ENCODE measurements around the gene ASB16.
"Not testable (repeated sequence)": the region's sequence is repeated elsewhere in the genome, so short reads cannot be mapped to it uniquely, and the experiment has no call there.

The ASB16 gene

DNA sequence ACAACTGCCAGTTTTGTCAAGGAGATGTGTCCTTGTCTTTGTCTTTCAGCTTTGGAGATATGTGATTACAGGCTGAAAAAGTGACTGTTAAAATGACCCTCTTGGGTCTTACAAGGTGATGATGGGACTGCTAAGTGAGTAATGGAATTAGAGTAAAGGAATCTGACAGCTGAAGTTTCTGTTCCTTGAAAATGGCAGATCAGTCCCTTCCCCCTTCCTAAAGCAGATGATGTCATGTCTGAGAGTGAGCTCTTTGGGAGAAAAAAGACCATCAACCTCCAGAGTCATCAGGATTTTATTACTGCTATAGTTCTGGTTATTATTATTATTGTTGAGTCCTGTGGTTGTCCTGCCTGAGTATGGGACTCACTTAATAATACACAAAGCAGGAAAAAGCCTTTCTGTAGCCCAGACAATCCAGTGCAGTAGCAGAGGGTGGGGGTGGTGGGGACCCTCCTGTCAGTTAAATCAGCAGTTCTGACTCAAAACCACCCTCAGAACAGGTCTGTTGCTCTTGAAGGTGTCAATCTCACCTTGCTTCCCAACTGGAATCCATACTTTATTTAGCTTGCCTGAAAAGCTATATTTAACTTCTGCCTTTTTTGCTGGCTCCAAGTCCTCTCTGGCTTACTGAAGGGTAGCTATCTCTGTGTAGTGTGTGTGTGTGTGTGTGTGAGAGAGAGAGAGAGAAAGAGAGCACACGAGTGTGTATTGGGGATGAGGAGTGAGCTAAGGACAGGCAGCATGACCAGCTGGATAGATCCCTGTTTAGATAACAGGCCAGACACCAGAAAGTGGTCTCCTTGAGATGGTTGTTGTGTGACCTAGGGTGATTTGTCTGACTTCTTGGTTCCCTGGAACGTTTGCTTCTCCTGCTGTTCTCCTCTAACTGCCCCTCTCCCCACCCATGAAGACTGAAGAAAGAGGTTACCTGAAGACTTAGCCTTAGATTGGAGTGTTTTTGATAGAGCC, 23.8 kb upstream of the ASB16 start:
- no peaks in the 10 kb centered on the region for H3K36me3 ChIP-seq
- H3K27me3 ChIP-seq: no peaks in the 10 kb centered on the region
- no peak overlapping the region for H3K27ac ChIP-seq
- H3K4me1 ChIP-seq (ENCODE audit: control insufficient read depth in 1 of 2, insufficient read depth in 1 of 2, low read depth in 1 of 2, low read length in 1 of 2): peaks cover 35 to 40% of the 10 kb centered on the region in 2 experiments
- no peak overlapping the region for H3K4me3 ChIP-seq (ENCODE audit: low read depth in 1 of 2, low read length in 1 of 2)
- TF ChIP-seq CTCF (IDR thresholded peaks at IDR 0.05): no peak
- H3K9me3 ChIP-seq: no peaks in the 10 kb centered on the region

GRCh38 chr17:44147812-44148211, 22.7 kb upstream of the ASB16 start:
- no peak for TF ChIP-seq CTCF (IDR thresholded peaks at IDR 0.05)
- Histone ChIP-seq H3K27me3 (no peaks in the 10 kb centered on the region), H3K27ac (no peak overlapping the region), H3K4me3 (ENCODE audit: low read depth in 1 of 2, low read length in 1 of 2) (no peak overlapping the region), H3K4me1 (ENCODE audit: control insufficient read depth in 1 of 2, insufficient read depth in 1 of 2, low read depth in 1 of 2, low read length in 1 of 2) (peaks cover 25 to 31% of the 10 kb centered on the region in 2 experiments), H3K9me3 (no peaks in the 10 kb centered on the region), H3K36me3 (peaks cover 4% of the 10 kb centered on the region)

DNA sequence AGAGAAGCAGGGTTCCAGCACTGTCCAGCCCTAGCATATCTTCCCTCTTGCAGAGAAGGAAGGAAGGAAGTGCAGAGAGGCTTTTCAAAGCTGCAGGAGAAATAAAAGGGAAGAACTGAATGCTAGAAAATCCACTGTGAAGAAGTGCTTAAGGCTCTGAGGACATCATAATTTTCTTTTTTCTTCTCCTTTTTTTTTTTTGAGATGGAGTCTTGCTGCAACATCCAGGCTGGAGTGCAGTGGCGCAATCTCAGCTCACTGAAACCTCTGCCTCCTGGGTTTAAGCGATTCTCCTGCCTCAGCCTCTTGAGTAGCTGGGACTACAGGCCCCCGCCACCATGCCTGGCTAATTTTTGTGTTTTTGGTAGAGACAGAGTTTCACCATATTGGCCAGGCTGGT, 21.4 kb upstream of the ASB16 start:
- Histone ChIP-seq H3K27ac (peak overlapping the region; percentile 58), H3K4me1 (ENCODE audit: control insufficient read depth in 1 of 2, insufficient read depth in 1 of 2, low read depth in 1 of 2, low read length in 1 of 2) (peaks cover 23 to 30% of the 10 kb centered on the region in 2 experiments)
- not testable (repeated sequence) for H3K4me3 ChIP-seq (ENCODE audit: low read depth in 1 of 2, low read length in 1 of 2); H3K36me3 ChIP-seq; H3K9me3 ChIP-seq; H3K27me3 ChIP-seq

- H3K27ac ChIP-seq: peak overlapping the region; percentile 58
- no peaks in the 10 kb centered on the region for H3K27me3 ChIP-seq
- no peak overlapping the region for H3K4me3 ChIP-seq (ENCODE audit: low read depth in 1 of 2, low read length in 1 of 2)
- peaks cover 22 to 25% of the 10 kb centered on the region in 2 experiments for H3K4me1 ChIP-seq (ENCODE audit: control insufficient read depth in 1 of 2, insufficient read depth in 1 of 2, low read depth in 1 of 2, low read length in 1 of 2)
- TF ChIP-seq CTCF (IDR thresholded peaks at IDR 0.05): no peak
- peaks cover 14% of the 10 kb centered on the region for H3K36me3 ChIP-seq
- no peaks in the 10 kb centered on the region for H3K9me3 ChIP-seq
Observed at GRCh38 chr17:44149750-44150329, 20.7 kb upstream of the ASB16 start.

DNA sequence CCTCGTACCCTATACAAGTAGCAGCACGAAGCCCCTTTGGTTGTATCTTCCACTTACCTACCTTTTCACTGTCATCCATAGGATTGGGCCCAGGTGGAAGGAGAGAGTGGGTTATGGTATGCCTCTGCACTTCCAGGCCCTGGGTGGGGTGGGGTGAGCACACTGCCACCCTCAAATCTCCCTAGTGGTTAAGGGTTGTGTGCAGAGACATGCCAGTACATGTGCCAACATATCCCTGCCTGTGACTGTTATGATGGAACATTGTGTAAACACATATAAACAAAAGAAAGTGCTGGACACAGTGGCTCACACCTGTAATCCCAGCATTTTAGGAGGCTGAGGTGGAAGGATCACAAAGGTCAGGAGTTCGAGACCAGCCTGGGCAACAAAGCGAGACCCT, 17.6 kb upstream of the ASB16 start:
- peaks cover 14% of the 10 kb centered on the region in 2 experiments for H3K4me1 ChIP-seq (ENCODE audit: control insufficient read depth in 1 of 2, insufficient read depth in 1 of 2, low read depth in 1 of 2, low read length in 1 of 2)
- peaks cover 27% of the 10 kb centered on the region for H3K36me3 ChIP-seq
- no peaks in the 10 kb centered on the region for H3K9me3 ChIP-seq
- H3K27me3 ChIP-seq: no peaks in the 10 kb centered on the region
- no peak overlapping the region for H3K4me3 ChIP-seq (ENCODE audit: low read depth in 1 of 2, low read length in 1 of 2)
- no peak overlapping the region for H3K27ac ChIP-seq
- TF ChIP-seq CTCF (IDR thresholded peaks at IDR 0.05): no peak

GRCh38 chr17:44155488-44155887, 15.0 kb upstream of the ASB16 start:
- TF ChIP-seq CTCF (IDR thresholded peaks at IDR 0.05): no peak
- Histone ChIP-seq H3K27me3 (no peaks in the 10 kb centered on the region), H3K27ac (no peak overlapping the region), H3K4me1 (ENCODE audit: control insufficient read depth in 1 of 2, insufficient read depth in 1 of 2, low read depth in 1 of 2, low read length in 1 of 2) (no peaks in the 10 kb centered on the region), H3K36me3 (peaks cover 44% of the 10 kb centered on the region), H3K4me3 (ENCODE audit: low read depth in 1 of 2, low read length in 1 of 2) (no peak overlapping the region), H3K9me3 (no peaks in the 10 kb centered on the region)

All from neutrophil (primary cell).